Endothelial cell of umbilical vein (primary cell): Measurements from ENCODE around the gene PSD4. TPM values are rescaled to one million over a fixed set of nuclear protein-coding genes. Genes with fewer than 3 reads are reported as not detected.

ENCODE experiments used
- BruUV-seq: library from RNA; stranded (reverse); fragments of 400-500 nt; replicated peaks from 2 replicates; lab custom pipeline; 2021; lab: Mats Ljungman, UMichigan
- CTCF ChIA-PET: fragments of 300-600, 350-600 bp; sonication (Branson Sonifier 250); formaldehyde crosslinking; loops from one replicate; lab custom pipeline; 2021; ENCODE audit warnings: antibody characterized with exemption, inconsistent platforms; lab: Charles Lee
- POLR2A ChIA-PET: fragments of 300-600, 350-600 bp; sonication (Branson Sonifier 250); formaldehyde crosslinking; loops from one replicate; lab custom pipeline; 2021; ENCODE audit warnings: antibody characterized with exemption, inconsistent platforms; lab: Charles Lee
- DNase-seq: peaks from one replicate; pipeline ENCODE4 v3.0.0-alpha.2; 2011; ENCODE audit warnings: low read depth, low spot score
- FAIRE-seq: peaks from 2 replicates; lab custom pipeline; 2011; peaks lifted over from hg19 to GRCh38; lab: Jason Lieb, UNC
- H2AFZ ChIP-seq: 2 replicates; pipeline ENCODE4 v1.6.0; 2012; ENCODE audit warnings: low read depth, low read length, control low read depth, inconsistent platforms
- H3K27ac ChIP-seq: 2 replicates; pipeline ENCODE4 v1.5.1; 2011; ENCODE audit warnings: low read depth, mild to moderate bottlenecking, control low read depth, low read length, moderate library complexity; ENCODE audit not compliant: insufficient read depth
- H3K27me3 ChIP-seq, 2 experiments: 2 replicates each; pipeline versions ENCODE4 v1.6.0 to v1.6.1; 2011; ENCODE audit warnings: low read length in 2 of 2, mixed read lengths in 1 of 2; ENCODE audit not compliant: control insufficient read depth in 2 of 2, insufficient read depth in 2 of 2
- H3K36me3 ChIP-seq, 2 experiments: 2 replicates in 1 of 2; 3 replicates in 1 of 2; pipeline ENCODE4 v1.5.1; 2011; ENCODE audit warnings: low read length in 2 of 2, mild to moderate bottlenecking in 1 of 2, moderate library complexity in 1 of 2; ENCODE audit not compliant: control insufficient read depth in 2 of 2, insufficient read depth in 2 of 2; ENCODE audit errors: extremely low read depth in 1 of 2
- H3K4me1 ChIP-seq: 3 replicates; pipeline ENCODE4 v1.5.1; 2011; ENCODE audit warnings: mild to moderate bottlenecking, low read length; ENCODE audit not compliant: control insufficient read depth, insufficient read depth; ENCODE audit errors: extremely low read depth
- H3K4me2 ChIP-seq: 2 replicates; pipeline ENCODE4 v1.6.1; 2011; ENCODE audit warnings: low read length, control low read depth, mixed read lengths; ENCODE audit not compliant: insufficient read depth
- H3K4me3 ChIP-seq, 3 experiments: fragments of 200-600 bp in 1 of 3; sonication (generic), shearing (Covaris generic) in 1 of 3; replicated peaks in 1 of 3; 2 replicates each; pipeline ENCODE4 v1.5.1; 2011 to 2016; ENCODE audit warnings: control low read depth in 3 of 3, low read length in 3 of 3, mild to moderate bottlenecking in 2 of 3, inconsistent platforms in 1 of 3, low read depth in 1 of 3, moderate library complexity in 1 of 3; ENCODE audit not compliant: insufficient read depth in 1 of 3
- H3K79me2 ChIP-seq: 2 replicates; pipeline ENCODE4 v1.6.0; 2012; ENCODE audit warnings: low read length, inconsistent platforms; ENCODE audit not compliant: control insufficient read depth, insufficient read depth
- H3K9ac ChIP-seq: replicated peaks from 2 replicates; pipeline ENCODE3; 2011; ENCODE audit warnings: low read length, control low read depth; ENCODE audit not compliant: insufficient read depth; ENCODE audit errors: extremely low read depth
- H3K9me1 ChIP-seq: replicated peaks from 3 replicates; pipeline ENCODE4 v1.6.0; 2011; ENCODE audit warnings: mild to moderate bottlenecking, low read length; ENCODE audit not compliant: control insufficient read depth, insufficient read depth; ENCODE audit errors: extremely low read depth
- H3K9me3 ChIP-seq: replicated peaks from 2 replicates; pipeline ENCODE4 v1.5.1; 2012; ENCODE audit warnings: low read length, inconsistent platforms; ENCODE audit not compliant: control insufficient read depth, insufficient read depth
- H4K20me1 ChIP-seq: replicated peaks from 2 replicates; pipeline ENCODE3; 2011; ENCODE audit warnings: mild to moderate bottlenecking, low read length; ENCODE audit not compliant: control insufficient read depth, insufficient read depth; ENCODE audit errors: extremely low read depth
- CTCF ChIP-seq, 2 donors: IDR thresholded peaks; 1 replicate in 1 of 2; 2 replicates in 1 of 2; pipeline ENCODE4 v1.5.1; 2011; ENCODE audit warnings: low read length in 2 of 2, mild to moderate bottlenecking in 2 of 2, moderate library complexity in 2 of 2, control low read depth in 1 of 2, inconsistent platforms in 1 of 2, low read depth in 1 of 2; ENCODE audit not compliant: insufficient read depth in 1 of 2; ENCODE audit errors: extremely low read depth in 1 of 2
- EZH2 ChIP-seq: IDR thresholded peaks from 2 replicates; pipeline ENCODE4 v1.6.1; 2012; ENCODE audit warnings: borderline replicate concordance, low read depth, mild to moderate bottlenecking, moderate library complexity, low read length, inconsistent platforms; ENCODE audit not compliant: severe bottlenecking
- FOS ChIP-seq: IDR thresholded peaks from 2 replicates; pipeline ENCODE4 v1.6.1; 2011; ENCODE audit warnings: mild to moderate bottlenecking, low read length, moderate library complexity, borderline replicate concordance; ENCODE audit not compliant: insufficient read depth
- GATA2 ChIP-seq: IDR thresholded peaks from 2 replicates; pipeline ENCODE4 v1.7.0; 2011; ENCODE audit warnings: low read depth, mild to moderate bottlenecking, moderate library complexity, mixed read lengths, low read length; ENCODE audit not compliant: insufficient read length, insufficient read depth
- JUN ChIP-seq: IDR thresholded peaks from 2 replicates; pipeline ENCODE4 v1.6.1; 2011; ENCODE audit warnings: borderline replicate concordance, low read depth; ENCODE audit not compliant: insufficient read length, insufficient read depth
- MAX ChIP-seq: IDR thresholded peaks from 2 replicates; pipeline ENCODE4 v1.6.1; 2011; ENCODE audit not compliant: insufficient read depth, insufficient read length
- MYC ChIP-seq: IDR thresholded peaks from one replicate; pipeline ENCODE4 v1.6.1; 2011; ENCODE audit warnings: mild to moderate bottlenecking, low read depth, low read length
- POLR2A ChIP-seq: IDR thresholded peaks from 2 replicates; pipeline ENCODE4 v1.6.1; 2012; ENCODE audit warnings: low read depth, mild to moderate bottlenecking, control low read depth, low read length
- POLR2AphosphoS5 ChIP-seq: IDR thresholded peaks from 2 replicates; pipeline ENCODE4 v1.6.1; 2012; ENCODE audit warnings: low read depth, mild to moderate bottlenecking, control low read depth, low read length, moderate library complexity; ENCODE audit not compliant: insufficient read depth
- dilution Hi-C: fragments of 300-500 bp; cut with MboI; formaldehyde crosslinking; loops from one replicate; pipeline ENCODE4 v1.15.0; 2019; ENCODE audit warnings: low sequenced_read_pairs; ENCODE audit not compliant: extremely low pct_ligation_motif_present
- intact Hi-C: fragments of 100-400 bp; cut with micrococcal nuclease; formaldehyde crosslinking; loops from one replicate; pipeline ENCODE4 v1.10.0; 2022
- polyA plus RNA-seq, 4 experiments: library from polyadenylated mRNA; depleted of rRNA in 3 of 4; stranded (reverse) in 3 of 4; unstranded in 1 of 4; fragments of >200 nt; gene quantifications; 2 replicates each; pipeline versions ENCODE4 v1.2.1 to v1.2.3, GENCODE V29; 2011 to 2012; ENCODE audit warnings: missing spikeins in 1 of 4
- total RNA-seq: library from RNA; stranded (reverse); gene quantifications from 2 replicates; pipeline ENCODE4 v1.2.3, GENCODE V29; 2021

The PSD4 gene
- total and polyA plus RNA-seq, 2 donors (not counting 3 experiments of a cell fraction or from before 2014, with no cell fraction given) = 0.01 to 0.24 TPM

- H3K4me2 ChIP-seq = no peak overlapping the region
- no peak overlapping the region for H2AFZ ChIP-seq
- no peak for DNase-seq
- CTCF ChIA-PET = interaction anchor here (1.5 kb wide), 1 partner anchor 9 kb away, joined by 6 read pairs; no protein-coding TSS in a partner anchor
- H4K20me1 ChIP-seq = no peaks in the 10 kb centered on the region
- H3K27ac ChIP-seq = no peak overlapping the region
- H3K27me3 ChIP-seq = no peaks in the 10 kb centered on the region
- no TSS peak for BruUV-seq
- no peak for TF ChIP-seq JUN
- intact Hi-C loops = no loop called here
- H3K4me1 ChIP-seq = no peaks in the 10 kb centered on the region
- no peaks in the 10 kb centered on the region for H3K9me3 ChIP-seq
- no peak for FAIRE-seq
- no peak overlapping the region for H3K9ac ChIP-seq
- no peaks in the 10 kb centered on the region for H3K9me1 ChIP-seq
- POLR2A ChIA-PET = no interaction called here
- H3K36me3 ChIP-seq = no peaks in the 10 kb centered on the region
- H3K4me3 ChIP-seq = no peak overlapping the region
- dilution Hi-C loops = no loop called here
- no peaks in the 10 kb centered on the region for H3K79me2 ChIP-seq
These were observed 10.9 kb downstream of the PSD4 start for GRCh38 chr2:113184531-113185230.

- CTCF ChIA-PET = interaction anchor here (1.0 kb wide), 1 partner anchor 13 kb away, joined by 4 read pairs; no protein-coding TSS in a partner anchor
- BruUV-seq = no TSS peak
- H4K20me1 ChIP-seq = no peaks in the 10 kb centered on the region
- H3K4me3 ChIP-seq = no peak overlapping the region
- no peaks in the 10 kb centered on the region for H3K9me1 ChIP-seq
- DNase-seq (no peak), FAIRE-seq (no peak)
- no peaks in the 10 kb centered on the region for H3K4me1 ChIP-seq
- TF ChIP-seq POLR2A (no peak), CTCF (IDR thresholded peaks at IDR 0.05; ENCODE audit: extremely low read depth in 1 of 2, insufficient read depth in 1 of 2, low read depth in 1 of 2, low read length in 2 of 2) (no peak), FOS (no peak), POLR2AphosphoS5 (no peak), MYC (no peak), EZH2 (no peak), MAX (no peak), GATA2 (no peak), JUN (no peak)
- dilution Hi-C loops = no loop called here
- POLR2A ChIA-PET = no interaction called here
- H3K79me2 ChIP-seq = no peaks in the 10 kb centered on the region
- peaks cover 2% of the 10 kb centered on the region in 2 experiments for H3K27me3 ChIP-seq
- no peaks in the 10 kb centered on the region for H3K9me3 ChIP-seq
- H3K27ac ChIP-seq = no peak overlapping the region
- no peaks in the 10 kb centered on the region for H3K36me3 ChIP-seq
- H2AFZ ChIP-seq = no peak overlapping the region
- no peak overlapping the region for H3K9ac ChIP-seq
- intact Hi-C loops = no loop called here
- no peak overlapping the region for H3K4me2 ChIP-seq
These were observed 12.1 kb downstream of the PSD4 start for GRCh38 chr2:113185664-113186432.
